RWPE1 (cell line): ENCODE measurements around the gene MYO1D.

Source experiments
- CTCF ChIA-PET: fragments of 350-600 bp; sonication (Branson Sonifier 250); formaldehyde crosslinking; extraction: SDS; loops from one replicate; lab custom pipeline; 2021; lab: Yijun Ruan, JAX
- POLR2A ChIA-PET: fragments of 400-600 bp; formaldehyde crosslinking; extraction: SDS; loops from one replicate; lab custom pipeline; 2020; ENCODE audit warnings: antibody characterized with exemption; ENCODE audit not compliant: low non-redundant PET; lab: Yijun Ruan, JAX
- DNase-seq: peaks from one replicate; pipeline ENCODE4 v3.0.0; 2012; ENCODE audit warnings: low spot score
- H3K27ac ChIP-seq: fragments of 450-650 bp; 2 replicates; pipeline ENCODE4 v1.5.1; 2017
- CTCF ChIP-seq: fragments of 450-650 bp; conservative IDR thresholded peaks from 2 replicates; pipeline ENCODE4 v1.5.1; 2017; ENCODE audit warnings: low read depth, mild to moderate bottlenecking

Gene MYO1D

GRCh38 chr17:32863559-32863958 is 13.4 kb downstream of the MYO1D start:
- no peak overlapping the region for H3K27ac ChIP-seq
- ChIA-PET POLR2A (no interaction called here), CTCF (interaction anchor here (1.2 kb wide), 1 partner anchor 13 kb away, joined by 4 read pairs; the partner anchor contains the start of gene MYO1D)
- no peak for DNase-seq
- TF ChIP-seq CTCF = no peak

- no peak for DNase-seq
- TF ChIP-seq CTCF = no peak
- H3K27ac ChIP-seq = no peak overlapping the region
- CTCF ChIA-PET = interaction anchor here (1.2 kb wide), 1 partner anchor 14 kb away, joined by 4 read pairs; the partner anchor contains the start of gene MYO1D
- POLR2A ChIA-PET = no interaction called here
These were observed 14.0 kb downstream of the MYO1D start for GRCh38 chr17:32862940-32863339.

GRCh38 chr17:32861981-32862380 is 14.9 kb downstream of the MYO1D start:
- POLR2A ChIA-PET = no interaction called here

GRCh38 chr17:32859857-32860525 is 16.9 kb downstream of the MYO1D start:
- TF ChIP-seq CTCF = no peak
- POLR2A ChIA-PET = no interaction called here
- H3K27ac ChIP-seq = no peak overlapping the region
- CTCF ChIA-PET = interaction anchor here (0.6 to 1.5 kb wide), 3 partner anchors 7 to 18 kb away, joined by 3 to 4 read pairs (median 3); no protein-coding TSS in a partner anchor
- no peak for DNase-seq

More at GRCh38 chr17:32861981-32862380, 14.9 kb downstream of the MYO1D start:
- H3K27ac ChIP-seq = no peak overlapping the region
- no peak for DNase-seq
- CTCF ChIA-PET = interaction anchor here (0.6 kb wide), 1 partner anchor 1859 kb away, joined by 3 read pairs; no protein-coding TSS in a partner anchor
- TF ChIP-seq CTCF = no peak

- CTCF ChIA-PET = interaction anchor here (0.6 to 1.1 kb wide), 3 partner anchors 9 to 64 kb away, joined by 3 read pairs; no protein-coding TSS in a partner anchor
- no peak overlapping the region for H3K27ac ChIP-seq
- POLR2A ChIA-PET = no interaction called here
These were observed 21.3 kb downstream of the MYO1D start for GRCh38 chr17:32855620-32856019.

More at GRCh38 chr17:32855620-32856019, 21.3 kb downstream of the MYO1D start:
- no peak for DNase-seq
- TF ChIP-seq CTCF = no peak
